Omental fat pad (tissue), 4 donors: ENCODE measurements around the gene CFP. TPM values are rescaled to one million over a fixed set of nuclear protein-coding genes. Genes with fewer than 3 reads are reported as not detected.

Source experiments
- ATAC-seq: fragments of 150-250 bp; one replicate; pipeline ENCODE4 v1.9.1; 2016; ENCODE audit warnings: mild to moderate bottlenecking, moderate library complexity; ENCODE audit not compliant: low FRiP score
- DNase-seq: peaks from one replicate; pipeline ENCODE4 v3.0.0-alpha.2; 2019; ENCODE audit warnings: low spot score
- total RNA-seq, 4 donors: library from RNA; depleted of rRNA; stranded (reverse); fragments of >200 nt; gene quantifications; one replicate each; pipeline ENCODE4 v1.1.0, GENCODE V29; 2016
- TF ChIP-seq, protein P1 (sequence below), 3 donors: fragments of 450-650 bp; IDR thresholded peaks; one replicate each; pipeline ENCODE4 v1.5.1; 2016 to 2017; ENCODE audit warnings: antibody characterized with exemption in 3 of 3, mild to moderate bottlenecking in 3 of 3, moderate library complexity in 2 of 3

CFP gene
- total RNA-seq, 4 donors from 2014 or later, result 7.4 to 53.9 (median 11.2) TPM

DNA sequence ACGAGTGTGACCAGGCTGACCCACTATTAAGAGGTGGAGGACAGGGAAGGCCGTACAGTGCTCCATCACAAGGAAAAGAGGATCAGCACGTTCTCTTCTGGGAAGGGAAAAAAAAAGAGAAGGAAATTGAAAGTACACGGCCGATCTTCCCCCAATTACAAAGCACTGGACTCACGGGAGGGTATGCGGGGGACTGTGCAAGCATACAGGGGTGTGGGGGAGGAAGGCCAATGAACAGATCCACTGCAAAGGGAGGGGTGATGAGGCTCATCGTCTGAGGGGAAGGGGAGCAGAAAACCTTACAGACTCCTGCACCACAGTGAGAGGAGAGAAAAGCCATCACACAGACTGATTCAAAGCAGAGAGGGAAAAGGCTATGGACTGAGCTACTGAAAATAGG is 19.5 kb upstream of the CFP start:
- ATAC-seq (no peak), DNase-seq (no peak)
- TF ChIP-seq, protein P1, sequence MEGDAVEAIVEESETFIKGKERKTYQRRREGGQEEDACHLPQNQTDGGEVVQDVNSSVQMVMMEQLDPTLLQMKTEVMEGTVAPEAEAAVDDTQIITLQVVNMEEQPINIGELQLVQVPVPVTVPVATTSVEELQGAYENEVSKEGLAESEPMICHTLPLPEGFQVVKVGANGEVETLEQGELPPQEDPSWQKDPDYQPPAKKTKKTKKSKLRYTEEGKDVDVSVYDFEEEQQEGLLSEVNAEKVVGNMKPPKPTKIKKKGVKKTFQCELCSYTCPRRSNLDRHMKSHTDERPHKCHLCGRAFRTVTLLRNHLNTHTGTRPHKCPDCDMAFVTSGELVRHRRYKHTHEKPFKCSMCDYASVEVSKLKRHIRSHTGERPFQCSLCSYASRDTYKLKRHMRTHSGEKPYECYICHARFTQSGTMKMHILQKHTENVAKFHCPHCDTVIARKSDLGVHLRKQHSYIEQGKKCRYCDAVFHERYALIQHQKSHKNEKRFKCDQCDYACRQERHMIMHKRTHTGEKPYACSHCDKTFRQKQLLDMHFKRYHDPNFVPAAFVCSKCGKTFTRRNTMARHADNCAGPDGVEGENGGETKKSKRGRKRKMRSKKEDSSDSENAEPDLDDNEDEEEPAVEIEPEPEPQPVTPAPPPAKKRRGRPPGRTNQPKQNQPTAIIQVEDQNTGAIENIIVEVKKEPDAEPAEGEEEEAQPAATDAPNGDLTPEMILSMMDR (IDR thresholded peaks at IDR 0.05), result no peak

DNA sequence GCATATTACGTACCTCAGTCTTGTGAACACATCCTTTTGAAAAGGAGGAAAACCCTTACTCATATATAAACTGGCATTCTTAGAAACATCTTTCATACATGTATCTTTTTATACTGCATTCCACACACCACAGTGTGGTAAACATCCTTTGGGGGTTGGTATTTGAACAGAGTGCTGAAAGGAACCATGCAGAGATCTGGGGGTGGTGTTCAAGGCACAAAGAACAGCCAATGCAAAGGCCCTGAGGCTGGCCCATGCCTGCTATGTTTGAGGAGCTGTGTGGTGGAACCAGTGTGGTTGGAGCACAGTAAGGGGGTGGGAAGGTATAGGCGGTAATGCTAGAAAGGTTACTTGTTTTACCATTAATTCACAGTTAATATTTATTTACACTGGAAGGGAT is 18.6 kb upstream of the CFP start:
- TF ChIP-seq, protein P1 (IDR thresholded peaks at IDR 0.05), result no peak
- no peak for ATAC-seq

DNA sequence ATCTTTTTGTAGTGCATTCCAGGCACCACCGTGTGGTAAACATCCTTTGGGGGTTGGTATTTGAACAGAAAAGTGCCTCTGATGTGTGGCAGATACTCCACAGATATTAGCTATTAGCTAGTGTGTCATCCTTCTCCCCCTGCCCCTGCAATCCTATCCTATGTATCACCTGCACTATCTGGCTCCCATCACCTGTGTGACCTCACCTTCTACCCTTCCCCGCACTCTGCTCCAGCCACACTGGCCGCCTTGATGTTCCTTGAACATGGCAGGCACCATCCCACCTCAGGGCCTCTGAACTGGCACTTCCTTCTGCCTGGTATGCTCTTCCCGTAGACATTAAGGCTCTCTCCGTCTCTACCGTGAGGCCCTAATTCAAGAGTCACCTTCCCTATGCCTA is 16.9 kb upstream of the CFP start:
- TF ChIP-seq, protein P1 (IDR thresholded peaks at IDR 0.05), result no peak
- DNase-seq (no peak), ATAC-seq (no peak)

More for the DNA sequence above, 18.6 kb upstream of the CFP start:
- DNase-seq, result no peak

DNA sequence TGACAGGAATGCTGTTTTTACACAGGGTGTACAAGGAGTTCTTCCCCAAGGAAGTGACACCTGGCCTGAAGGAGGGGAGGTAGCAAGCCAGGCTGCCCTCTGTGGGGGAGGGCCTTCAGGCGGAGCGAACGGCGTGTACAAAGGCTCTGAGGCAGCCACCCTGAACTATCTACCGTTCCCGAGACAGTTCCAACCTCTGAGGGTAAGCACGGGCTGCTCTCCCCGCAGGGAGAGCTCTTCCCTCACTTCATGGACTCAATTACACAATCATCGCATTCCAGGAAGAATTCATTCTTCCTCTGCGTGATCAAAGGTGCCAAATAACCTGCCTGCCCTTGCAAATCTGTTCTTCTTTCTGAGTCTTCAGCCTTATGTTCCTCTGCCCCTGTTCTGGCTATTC is 15.8 kb upstream of the CFP start:
- TF ChIP-seq, protein P1 (IDR thresholded peaks at IDR 0.05), result no peak
- ATAC-seq, result no peak
- no peak for DNase-seq

DNA sequence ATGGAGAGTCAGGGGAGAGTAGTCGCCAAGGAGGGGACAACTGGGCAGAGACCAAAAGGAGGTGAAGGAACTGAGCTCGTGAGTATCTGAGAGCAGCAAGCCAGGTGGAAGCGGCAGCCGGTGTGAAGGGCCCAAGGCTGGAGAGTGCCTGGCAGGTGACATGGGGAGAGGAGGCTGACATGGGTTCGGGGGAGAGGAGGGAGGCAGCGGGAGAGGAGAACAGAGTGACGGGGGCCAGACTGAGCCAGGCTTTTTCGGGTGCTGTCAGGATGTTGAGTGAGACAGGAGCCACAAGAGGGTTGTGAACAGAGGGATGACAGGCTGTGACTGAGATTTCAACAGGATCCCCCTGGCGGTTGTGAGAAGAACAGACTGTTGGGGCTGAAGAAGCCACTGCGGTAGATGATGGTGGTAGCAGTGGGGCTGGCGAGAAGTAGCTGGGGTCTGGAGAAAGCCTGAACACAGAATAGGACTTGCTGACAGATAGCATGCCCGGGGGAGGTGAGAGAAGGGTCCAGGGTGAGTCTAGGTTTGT is 14.9 kb upstream of the CFP start:
- DNase-seq (no peak), ATAC-seq (no peak)
- TF ChIP-seq, protein P1 (IDR thresholded peaks at IDR 0.05), result no peak

DNA sequence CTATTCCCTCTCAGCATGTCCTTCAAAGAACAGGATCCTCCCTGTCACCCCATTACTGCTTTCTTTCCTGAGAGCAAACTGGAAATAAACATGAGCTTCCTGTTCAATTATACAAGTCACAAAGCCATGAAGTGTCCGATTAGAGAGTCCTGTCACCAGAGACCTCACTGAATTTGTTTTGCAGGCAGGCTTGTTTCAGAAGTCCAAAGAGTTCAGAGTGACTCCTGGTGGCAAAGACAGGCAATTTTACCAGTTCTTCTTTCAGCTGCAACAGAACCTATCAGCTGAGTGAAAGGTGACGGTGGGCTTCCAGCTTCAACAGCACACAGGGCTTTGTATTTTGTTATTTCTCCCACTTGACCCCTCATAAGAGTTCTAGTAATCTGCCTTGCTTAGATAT is 14.2 kb upstream of the CFP start:
- TF ChIP-seq, protein P1 (IDR thresholded peaks at IDR 0.05), result no peak
- no peak for ATAC-seq
- DNase-seq, result no peak

DNA sequence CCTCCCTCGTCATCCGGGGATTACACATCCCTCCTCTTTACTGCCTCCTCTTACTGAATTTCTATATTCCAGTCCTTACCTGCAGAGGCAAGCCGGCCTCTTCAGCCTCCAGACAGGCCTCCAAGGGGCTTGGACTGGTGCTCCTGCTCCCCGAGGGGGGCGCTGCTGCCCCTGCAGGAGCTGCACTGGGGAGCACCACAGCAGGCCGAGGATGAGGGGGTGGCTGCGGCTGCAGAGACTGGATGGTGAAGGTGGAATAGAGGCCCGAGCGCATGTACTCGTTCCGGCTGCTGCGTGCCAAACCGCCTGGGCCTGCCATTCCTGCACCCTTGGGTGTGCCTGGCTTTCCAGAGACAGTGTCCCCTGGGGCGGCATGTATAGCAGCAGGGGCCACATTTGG is 9.1 kb upstream of the CFP start:
- TF ChIP-seq, protein P1 (IDR thresholded peaks at IDR 0.05), result no peak
- DNase-seq, result no peak
- ATAC-seq, result no peak
